ENCODE data around the gene HDAC9. TPM values are rescaled to one million over a fixed set of nuclear protein-coding genes. Genes with fewer than 3 reads are reported as not detected.

The HDAC9 gene
- total and polyA plus RNA-seq, 2 of the 13 experiments (the other 11 are each of a cell fraction or from before 2014, with no cell fraction given): 0.05 to 0.07 TPM

- no peak for ATAC-seq
- Histone ChIP-seq H2AFZ (ENCODE audit: low read length) (no peak overlapping the region), H3K9ac (ENCODE audit: insufficient read depth, low read depth, low read length) (no peak overlapping the region), H3K9me3 (ENCODE audit: low read length) (peaks cover 78% of the 10 kb centered on the region), H3K36me3 (replicated peaks in 1 of 2; ENCODE audit: control insufficient read depth in 1 of 2, insufficient read depth in 2 of 2, low read length in 2 of 2) (no peaks in the 10 kb centered on the region), H3K4me1 (ENCODE audit: insufficient read depth, low read length) (no peaks in the 10 kb centered on the region), H3K4me3 (replicated peaks in 1 of 3; ENCODE audit: insufficient read depth in 1 of 3, low read depth in 2 of 3, low read length in 3 of 3) (no peak overlapping the region), H3K27ac (ENCODE audit: extremely low read length, insufficient read depth, low read length) (no peak overlapping the region), H4K20me1 (ENCODE audit: insufficient read depth, low read length) (no peaks in the 10 kb centered on the region), H3K4me2 (ENCODE audit: low read depth, low read length) (no peak overlapping the region), H3K27me3 (ENCODE audit: control insufficient read depth in 1 of 2, insufficient read depth in 2 of 2, low read length in 2 of 2) (no peaks in the 10 kb centered on the region), H3K79me2 (ENCODE audit: insufficient read depth, low read length) (no peaks in the 10 kb centered on the region)
- FAIRE-seq: no peak
- no TSS peak for BruUV-seq (replicated peaks)
- TF ChIP-seq GABPA (IDR thresholded peaks at IDR 0.05; ENCODE audit: low read depth, low read length): no peak
- TF ChIP-seq GABPA (CRISPR knock-in tag; IDR thresholded peaks at IDR 0.05; ENCODE audit: low read depth): no peak
- no peak for TF ChIP-seq ZNF746 (CRISPR knock-in tag; IDR thresholded peaks at IDR 0.05)
- POLR2A ChIA-PET: no interaction called here
- DNase-seq (ENCODE audit: low spot score): no peak
- intact Hi-C loops (cut with micrococcal nuclease; ENCODE audit: unreplicated experiment) (no loop called here), in situ Hi-C loops (cut with HindIII; ENCODE audit: extremely low pct_ligation_motif_present, low pct_unique_long_range_greater_than_20kb) (no loop called here)
- CTCF ChIA-PET (ENCODE audit: low intra/inter-chr PET ratio, low total read pairs): no interaction called here
These were observed 407.3 kb downstream of the HDAC9 start for GRCh38 chr7:18902892-18903291.

GRCh38 chr7:18903695-18904094 is 408.1 kb downstream of the HDAC9 start:
- no peak for FAIRE-seq
- BruUV-seq (replicated peaks): no TSS peak
- POLR2A ChIA-PET: no interaction called here
- no peak for ATAC-seq
- H3K79me2 ChIP-seq (ENCODE audit: insufficient read depth, low read length): no peaks in the 10 kb centered on the region
- no peak overlapping the region for H2AFZ ChIP-seq (ENCODE audit: low read length)
- in situ Hi-C loops (cut with HindIII; ENCODE audit: extremely low pct_ligation_motif_present, low pct_unique_long_range_greater_than_20kb): no loop called here
- no peak overlapping the region for H3K4me2 ChIP-seq (ENCODE audit: low read depth, low read length)
- no peaks in the 10 kb centered on the region for H3K4me1 ChIP-seq (ENCODE audit: insufficient read depth, low read length)
- no peak overlapping the region for H3K9ac ChIP-seq (ENCODE audit: insufficient read depth, low read depth, low read length)
- H3K4me3 ChIP-seq (replicated peaks in 1 of 3; ENCODE audit: insufficient read depth in 1 of 3, low read depth in 2 of 3, low read length in 3 of 3): no peak overlapping the region
- WGBS (ENCODE audit: low lambda C conversion rate): 0% methylated on average over 4 of the region's 4 CpGs
- no peak for TF ChIP-seq JUND (CRISPR knock-in tag; IDR thresholded peaks at IDR 0.05)
- no peak for TF ChIP-seq MYNN (CRISPR knock-in tag; IDR thresholded peaks at IDR 0.05; ENCODE audit: low read depth)
- no peak for TF ChIP-seq ZNF543 (CRISPR knock-in tag; IDR thresholded peaks at IDR 0.05)
- no peaks in the 10 kb centered on the region for H4K20me1 ChIP-seq (ENCODE audit: insufficient read depth, low read length)
- no peaks in the 10 kb centered on the region for H3K27me3 ChIP-seq (ENCODE audit: control insufficient read depth in 1 of 2, insufficient read depth in 2 of 2, low read length in 2 of 2)
- CTCF ChIA-PET (ENCODE audit: low intra/inter-chr PET ratio, low total read pairs): no interaction called here
- intact Hi-C loops (cut with micrococcal nuclease; ENCODE audit: unreplicated experiment): no loop called here
- H3K27ac ChIP-seq (ENCODE audit: extremely low read length, insufficient read depth, low read length): no peak overlapping the region
- DNase-seq (ENCODE audit: low spot score): no peak
- H3K9me3 ChIP-seq (ENCODE audit: low read length): peaks cover 80% of the 10 kb centered on the region
- no peaks in the 10 kb centered on the region for H3K36me3 ChIP-seq (replicated peaks in 1 of 2; ENCODE audit: control insufficient read depth in 1 of 2, insufficient read depth in 2 of 2, low read length in 2 of 2)
